PC-3 (cell line): ENCODE results near the gene EHBP1. TPM values are rescaled to one million over a fixed set of nuclear protein-coding genes. Genes with fewer than 3 reads are reported as not detected.

Experiments
- ATAC-seq: fragments of 200-7000 bp; cut with Tn5 transposase; 2 replicates; pipeline ENCODE4 v1.9.1; 2020; ENCODE audit warnings: mild to moderate bottlenecking, moderate library complexity
- BruUV-seq: library from RNA; stranded (reverse); fragments of 400-500 nt; replicated peaks from 2 replicates; lab custom pipeline; 2021; lab: Mats Ljungman, UMichigan
- CTCF ChIA-PET: fragments of 300-600 bp; sonication (Branson Sonifier 250); formaldehyde crosslinking; loops from one replicate; lab custom pipeline; 2022; ENCODE audit warnings: antibody characterized with exemption; lab: Charles Lee
- POLR2A ChIA-PET: fragments of 300-600 bp; sonication (Branson Sonifier 250); formaldehyde crosslinking; loops from one replicate; lab custom pipeline; 2022; ENCODE audit warnings: antibody characterized with exemption; ENCODE audit not compliant: unreplicated experiment; lab: Charles Lee
- DNase-seq: peaks from one replicate; pipeline ENCODE4 v3.0.0-alpha.2; 2015
- H2AFZ ChIP-seq: fragments of 300-600 bp; sonication (generic); 2 replicates; pipeline ENCODE4 v1.6.0; 2016; ENCODE audit warnings: antibody characterized with exemption, low read length
- H3F3A ChIP-seq: fragments of 300-600 bp; sonication (generic); one replicate; pipeline ENCODE4 v1.6.0; 2017; ENCODE audit warnings: antibody characterized with exemption, low read length, control low read depth, mild to moderate bottlenecking; ENCODE audit not compliant: unreplicated experiment
- H3K27ac ChIP-seq: fragments of 300-600 bp; sonication (generic); 2 replicates; pipeline ENCODE4 v1.5.1; 2016; ENCODE audit warnings: mild to moderate bottlenecking, low read length
- H3K27me3 ChIP-seq: fragments of 300-600 bp; sonication (generic); 2 replicates; pipeline ENCODE4 v1.6.1; 2016; ENCODE audit warnings: low read length, mixed read lengths
- H3K36me3 ChIP-seq: fragments of 300-600 bp; sonication (generic); 2 replicates; pipeline ENCODE4 v1.6.1; 2016; ENCODE audit warnings: low read depth, mixed run types, low read length, mixed read lengths
- H3K4me1 ChIP-seq: fragments of 300-600 bp; sonication (generic); 2 replicates; pipeline ENCODE4 v1.5.1; 2016; ENCODE audit warnings: low read length; ENCODE audit not compliant: insufficient read depth
- H3K4me2 ChIP-seq: fragments of 300-600 bp; sonication (generic); 2 replicates; pipeline ENCODE4 v1.6.0; 2016; ENCODE audit warnings: low read length
- H3K4me3 ChIP-seq: fragments of 300-600 bp; sonication (generic); 2 replicates; pipeline ENCODE4 v1.5.1; 2016; ENCODE audit warnings: mild to moderate bottlenecking, low read length, mixed read lengths
- H3K79me2 ChIP-seq: fragments of 300-600 bp; sonication (generic); 2 replicates; pipeline ENCODE4 v1.6.1; 2017; ENCODE audit warnings: low read length, mixed read lengths
- H3K9ac ChIP-seq: fragments of 300-600 bp; sonication (generic); 2 replicates; pipeline ENCODE4 v1.6.0; 2016; ENCODE audit warnings: mild to moderate bottlenecking, low read length
- H3K9me2 ChIP-seq: fragments of 300-600 bp; sonication (generic); replicated peaks from 2 replicates; pipeline ENCODE4 v1.6.1; 2016; ENCODE audit warnings: mixed run types, low read length, mixed read lengths
- H3K9me3 ChIP-seq: fragments of 300-600 bp; sonication (generic); 2 replicates; pipeline ENCODE4 v1.6.1; 2016; ENCODE audit warnings: low read length, mixed read lengths
- H4K20me1 ChIP-seq: fragments of 300-600 bp; sonication (generic); 2 replicates; pipeline ENCODE4 v1.6.1; 2016; ENCODE audit warnings: low read length, mixed read lengths
- CTCF ChIP-seq: fragments of 300-600 bp; sonication (generic); conservative IDR thresholded peaks from 2 replicates; pipeline ENCODE4 v1.5.1; 2017; ENCODE audit warnings: antibody characterized with exemption, low read depth, mild to moderate bottlenecking, low read length
- EZH2 ChIP-seq: fragments of 300-600 bp; sonication (generic); IDR thresholded peaks from one replicate; pipeline ENCODE4 v1.6.1; 2017; ENCODE audit warnings: antibody characterized with exemption, mild to moderate bottlenecking, low read length; ENCODE audit not compliant: unreplicated experiment
- EZH2phosphoT487 ChIP-seq: fragments of 300-600 bp; sonication (generic); IDR thresholded peaks from 2 replicates; pipeline ENCODE4 v1.6.1; 2018; ENCODE audit warnings: mild to moderate bottlenecking, antibody characterized with exemption, low read length, borderline replicate concordance
- intact Hi-C: fragments of 100-400 bp; cut with micrococcal nuclease; formaldehyde crosslinking; loops from 2 replicates; pipeline ENCODE4 v1.9.0; 2023
- total RNA-seq: library from RNA; depleted of rRNA; stranded (reverse); fragments of >200 nt; gene quantifications from 2 replicates; pipeline ENCODE4 v1.2.3, GENCODE V29; 2014

Gene EHBP1
- total RNA-seq, 1 experiment from 2014 or later = 25.7 TPM

GRCh38 chr2:62812921-62813825, 107.7 kb downstream of the EHBP1 start:
- H2AFZ ChIP-seq = no peak overlapping the region
- H3K4me1 ChIP-seq = no peaks in the 10 kb centered on the region
- TF ChIP-seq EZH2phosphoT487 (no peak), EZH2 (no peak), CTCF (no peak)
- intact Hi-C loops = no loop called here
- no peak for ATAC-seq
- no peaks in the 10 kb centered on the region for H3K9me2 ChIP-seq
- no TSS peak for BruUV-seq
- no peak overlapping the region for H3K27ac ChIP-seq
- no peaks in the 10 kb centered on the region for H3K79me2 ChIP-seq
- no peaks in the 10 kb centered on the region for H3K9me3 ChIP-seq
- H4K20me1 ChIP-seq = no peaks in the 10 kb centered on the region
- H3F3A ChIP-seq = no peaks in the 10 kb centered on the region
- H3K27me3 ChIP-seq = no peaks in the 10 kb centered on the region
- no peak overlapping the region for H3K9ac ChIP-seq
- CTCF ChIA-PET = no interaction called here
- no peak for DNase-seq
- H3K4me2 ChIP-seq = no peak overlapping the region
- H3K4me3 ChIP-seq = no peak overlapping the region
- POLR2A ChIA-PET = no interaction called here
- H3K36me3 ChIP-seq = no peaks in the 10 kb centered on the region

- no TSS peak for BruUV-seq
- no peaks in the 10 kb centered on the region for H3K36me3 ChIP-seq
- no peak overlapping the region for H2AFZ ChIP-seq
- POLR2A ChIA-PET = no interaction called here
- H4K20me1 ChIP-seq = no peaks in the 10 kb centered on the region
- no peaks in the 10 kb centered on the region for H3K4me1 ChIP-seq
- CTCF ChIA-PET = no interaction called here
- no peak for DNase-seq
- H3K9me2 ChIP-seq = no peaks in the 10 kb centered on the region
- H3K27me3 ChIP-seq = no peaks in the 10 kb centered on the region
- H3K9ac ChIP-seq = no peak overlapping the region
- ATAC-seq = no peak
- H3K4me2 ChIP-seq = no peak overlapping the region
- no peaks in the 10 kb centered on the region for H3K79me2 ChIP-seq
- H3F3A ChIP-seq = no peaks in the 10 kb centered on the region
- no peak overlapping the region for H3K4me3 ChIP-seq
- H3K27ac ChIP-seq = no peak overlapping the region
- H3K9me3 ChIP-seq = no peaks in the 10 kb centered on the region
- no peak for TF ChIP-seq EZH2
- TF ChIP-seq EZH2phosphoT487 = no peak
- no peak for TF ChIP-seq CTCF
- intact Hi-C loops = no loop called here
These were observed 108.6 kb downstream of the EHBP1 start for GRCh38 chr2:62814123-62814522.

- BruUV-seq = no TSS peak
- no peaks in the 10 kb centered on the region for H3K79me2 ChIP-seq
- CTCF ChIA-PET = no interaction called here
These were observed 111.8 kb downstream of the EHBP1 start for GRCh38 chr2:62817348-62817747.

More at GRCh38 chr2:62817348-62817747, 111.8 kb downstream of the EHBP1 start:
- no peak overlapping the region for H3K27ac ChIP-seq
- POLR2A ChIA-PET = no interaction called here
- H3K4me2 ChIP-seq = no peak overlapping the region
- H3K4me3 ChIP-seq = no peak overlapping the region
- H3K36me3 ChIP-seq = no peaks in the 10 kb centered on the region
- no peak overlapping the region for H3K9ac ChIP-seq
- TF ChIP-seq EZH2 = no peak
- TF ChIP-seq EZH2phosphoT487 = no peak
- TF ChIP-seq CTCF = no peak
- no peaks in the 10 kb centered on the region for H3K4me1 ChIP-seq
- no peak overlapping the region for H2AFZ ChIP-seq
- intact Hi-C loops = no loop called here
- H4K20me1 ChIP-seq = no peaks in the 10 kb centered on the region
- no peaks in the 10 kb centered on the region for H3K27me3 ChIP-seq
- no peaks in the 10 kb centered on the region for H3F3A ChIP-seq
- H3K9me3 ChIP-seq = no peaks in the 10 kb centered on the region
- no peak for ATAC-seq
- H3K9me2 ChIP-seq = no peaks in the 10 kb centered on the region
- no peak for DNase-seq
